Measurements from ENCODE around the gene LAMP1.
"Not testable (repeated sequence)": the region's sequence is repeated elsewhere in the genome, so short reads cannot be mapped to it uniquely, and the experiment has no call there.

The LAMP1 gene

GRCh38 chr13:113369189-113369588, 72.2 kb downstream of the LAMP1 start:
- no peak for TF ChIP-seq CTCF (IDR thresholded peaks at IDR 0.05)
- no peaks in the 10 kb centered on the region for H3K36me3 ChIP-seq (ENCODE audit: control insufficient read depth, insufficient read depth, low read length)
- no peak overlapping the region for H3K4me2 ChIP-seq (ENCODE audit: low read length)
- no peak overlapping the region for H2AFZ ChIP-seq
- no peaks in the 10 kb centered on the region for H3K9me3 ChIP-seq (ENCODE audit: control insufficient read depth, low read length)
- H3K27ac ChIP-seq, result no peak overlapping the region
- H3K79me2 ChIP-seq, result no peaks in the 10 kb centered on the region
- H3K4me1 ChIP-seq, result no peaks in the 10 kb centered on the region
- H3K27me3 ChIP-seq (ENCODE audit: control insufficient read depth, insufficient read depth, low read length), result no peaks in the 10 kb centered on the region
- H3K4me3 ChIP-seq (ENCODE audit: low read depth, low read length), result no peak overlapping the region
- no peak overlapping the region for H3K9ac ChIP-seq

DNA sequence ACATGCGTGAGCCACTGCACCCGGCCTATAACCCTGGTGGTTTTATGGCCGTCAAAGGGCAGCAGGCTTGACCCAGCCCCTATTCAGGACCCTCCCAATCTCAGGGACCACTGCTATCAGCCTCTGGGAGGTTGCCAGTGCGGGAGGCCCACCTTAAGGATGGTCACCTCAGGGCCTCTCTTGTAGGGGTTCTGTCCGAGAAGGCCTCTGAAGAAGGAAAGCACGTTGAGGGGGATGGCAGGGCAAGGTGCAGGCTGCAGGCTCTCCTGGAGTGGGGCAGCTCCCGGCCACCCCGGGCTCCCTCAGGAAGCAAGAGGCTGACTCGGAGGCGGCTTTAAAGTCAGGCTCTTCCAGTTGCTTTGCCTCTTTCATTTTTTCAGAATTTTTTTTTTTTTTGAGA, 72.8 kb downstream of the LAMP1 start:
- Histone ChIP-seq H3K9me3 (ENCODE audit: control insufficient read depth, low read length) (no peaks in the 10 kb centered on the region), H3K79me2 (no peaks in the 10 kb centered on the region), H2AFZ (no peak overlapping the region), H3K36me3 (ENCODE audit: control insufficient read depth, insufficient read depth, low read length) (no peaks in the 10 kb centered on the region), H3K27me3 (ENCODE audit: control insufficient read depth, insufficient read depth, low read length) (no peaks in the 10 kb centered on the region), H3K4me1 (no peaks in the 10 kb centered on the region), H3K4me3 (ENCODE audit: low read depth, low read length) (no peak overlapping the region), H3K27ac (no peak overlapping the region), H3K9ac (no peak overlapping the region), H3K4me2 (ENCODE audit: low read length) (no peak overlapping the region)
- no peak for TF ChIP-seq CTCF (IDR thresholded peaks at IDR 0.05)

GRCh38 chr13:113371061-113371460, 74.0 kb downstream of the LAMP1 start:
- Histone ChIP-seq H3K4me3 (ENCODE audit: low read depth, low read length) (no peak overlapping the region), H3K27me3 (ENCODE audit: control insufficient read depth, insufficient read depth, low read length) (no peaks in the 10 kb centered on the region), H3K9me3 (ENCODE audit: control insufficient read depth, low read length) (no peaks in the 10 kb centered on the region), H2AFZ (no peak overlapping the region), H3K4me1 (no peaks in the 10 kb centered on the region), H3K36me3 (ENCODE audit: control insufficient read depth, insufficient read depth, low read length) (no peaks in the 10 kb centered on the region), H3K9ac (no peak overlapping the region), H3K79me2 (no peaks in the 10 kb centered on the region), H3K4me2 (ENCODE audit: low read length) (no peak overlapping the region), H3K27ac (no peak overlapping the region)
- no peak for TF ChIP-seq CTCF (IDR thresholded peaks at IDR 0.05)

- not testable (repeated sequence) for H3K4me3 ChIP-seq (ENCODE audit: low read depth, low read length); H3K4me2 ChIP-seq (ENCODE audit: low read length); H2AFZ ChIP-seq; H3K4me1 ChIP-seq; H3K27ac ChIP-seq; H3K9ac ChIP-seq; H3K27me3 ChIP-seq (ENCODE audit: control insufficient read depth, insufficient read depth, low read length); H3K9me3 ChIP-seq (ENCODE audit: control insufficient read depth, low read length); H3K36me3 ChIP-seq (ENCODE audit: control insufficient read depth, insufficient read depth, low read length); H3K79me2 ChIP-seq
Observed at GRCh38 chr13:113371701-113372100, 74.7 kb downstream of the LAMP1 start.
